ENCODE data around the gene IPO9. TPM values are rescaled to one million over a fixed set of nuclear protein-coding genes. Genes with fewer than 3 reads are reported as not detected.

IPO9 gene
- polyA plus RNA-seq, 1 donor = 29.5 TPM

DNA sequence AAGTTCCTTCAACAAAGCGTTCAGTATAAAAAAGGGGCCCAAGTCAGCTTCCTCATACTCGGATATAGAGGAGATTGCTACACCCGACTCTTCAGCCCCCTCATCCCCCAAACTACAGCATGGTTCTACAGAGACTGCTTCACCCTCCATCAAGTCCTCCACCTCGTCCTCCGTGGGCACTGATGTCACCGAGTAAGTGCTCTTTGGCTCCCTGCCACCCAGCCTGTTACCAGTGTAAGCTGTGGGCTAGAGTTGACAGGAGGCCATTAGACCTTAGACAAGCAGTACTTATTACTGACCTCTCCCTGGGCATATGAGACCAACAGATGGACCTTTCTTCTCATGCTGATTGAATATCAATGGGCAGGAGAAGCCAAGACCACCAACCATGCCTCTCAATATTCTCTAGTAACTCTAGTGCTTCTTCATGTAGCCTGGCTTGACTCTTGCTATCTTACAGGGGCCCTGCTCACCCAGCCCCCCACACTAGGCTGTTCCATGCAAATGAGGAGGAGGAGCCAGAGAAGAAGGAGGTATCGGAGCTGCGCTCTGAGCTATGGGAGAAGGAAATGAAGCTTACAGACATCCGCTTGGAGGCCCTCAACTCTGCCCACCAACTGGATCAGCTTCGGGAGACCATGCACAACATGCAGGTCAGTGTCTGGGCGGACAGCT is 20.9 kb upstream of the IPO9 start:
- no peak for DNase-seq
- Histone ChIP-seq H3K36me3 (ENCODE audit: control insufficient read depth, insufficient read depth, low read length) (peaks cover 48% of the 10 kb centered on the region), H3K9me3 (ENCODE audit: control insufficient read depth, low read depth, low read length) (no peaks in the 10 kb centered on the region), H3K4me3 (ENCODE audit: low read length) (no peak overlapping the region), H3K4me1 (ENCODE audit: control insufficient read depth, insufficient read depth, low read length) (no peaks in the 10 kb centered on the region), H3K27ac (ENCODE audit: low read length) (no peak overlapping the region), H3K27me3 (ENCODE audit: control insufficient read depth, insufficient read depth, low read length) (no peaks in the 10 kb centered on the region)
- no CpG with 5 or more reads among the region's 11 CpGs for WGBS (ENCODE audit: insufficient coverage, low lambda C conversion rate)

DNA sequence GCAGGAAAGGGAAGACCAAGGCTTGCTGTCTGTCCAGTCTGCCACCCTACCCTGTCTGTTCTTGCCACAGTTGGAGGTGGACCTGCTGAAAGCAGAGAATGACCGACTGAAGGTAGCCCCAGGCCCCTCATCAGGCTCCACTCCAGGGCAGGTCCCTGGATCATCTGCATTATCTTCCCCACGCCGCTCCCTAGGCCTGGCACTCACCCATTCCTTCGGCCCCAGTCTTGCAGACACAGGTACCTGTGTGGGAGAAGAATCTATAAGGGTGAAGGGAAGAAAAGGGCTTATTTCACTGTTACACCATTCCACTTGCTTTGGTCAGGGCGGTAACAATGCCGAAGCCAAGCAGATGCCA is 20.3 kb upstream of the IPO9 start:
- Histone ChIP-seq H3K36me3 (ENCODE audit: control insufficient read depth, insufficient read depth, low read length) (peaks cover 50% of the 10 kb centered on the region), H3K4me1 (ENCODE audit: control insufficient read depth, insufficient read depth, low read length) (no peaks in the 10 kb centered on the region), H3K9me3 (ENCODE audit: control insufficient read depth, low read depth, low read length) (no peaks in the 10 kb centered on the region), H3K27ac (ENCODE audit: low read length) (no peak overlapping the region), H3K27me3 (ENCODE audit: control insufficient read depth, insufficient read depth, low read length) (no peaks in the 10 kb centered on the region), H3K4me3 (ENCODE audit: low read length) (no peak overlapping the region)
- WGBS (ENCODE audit: insufficient coverage, low lambda C conversion rate) = no CpG with 5 or more reads among the region's 6 CpGs
- DNase-seq = no peak

DNA sequence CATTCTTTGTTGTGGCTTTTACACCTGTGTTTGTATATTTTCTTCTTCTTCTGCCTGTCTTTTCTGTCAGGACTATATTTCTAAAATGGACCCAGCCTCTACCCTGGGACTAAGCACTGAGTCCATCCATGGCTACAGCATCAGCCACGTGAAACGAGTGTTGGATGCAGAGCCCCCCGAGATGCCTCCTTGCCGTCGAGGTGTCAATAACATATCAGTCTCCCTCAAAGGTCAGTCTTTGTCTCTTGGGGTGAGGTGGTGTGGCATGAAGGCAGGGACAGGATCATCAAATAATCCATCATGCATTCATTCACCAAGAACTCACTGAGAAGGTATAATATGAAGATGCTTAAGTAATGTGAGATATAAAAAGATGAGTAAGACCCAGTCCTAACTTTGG is 19.1 kb upstream of the IPO9 start:
- no peak for DNase-seq

DNA sequence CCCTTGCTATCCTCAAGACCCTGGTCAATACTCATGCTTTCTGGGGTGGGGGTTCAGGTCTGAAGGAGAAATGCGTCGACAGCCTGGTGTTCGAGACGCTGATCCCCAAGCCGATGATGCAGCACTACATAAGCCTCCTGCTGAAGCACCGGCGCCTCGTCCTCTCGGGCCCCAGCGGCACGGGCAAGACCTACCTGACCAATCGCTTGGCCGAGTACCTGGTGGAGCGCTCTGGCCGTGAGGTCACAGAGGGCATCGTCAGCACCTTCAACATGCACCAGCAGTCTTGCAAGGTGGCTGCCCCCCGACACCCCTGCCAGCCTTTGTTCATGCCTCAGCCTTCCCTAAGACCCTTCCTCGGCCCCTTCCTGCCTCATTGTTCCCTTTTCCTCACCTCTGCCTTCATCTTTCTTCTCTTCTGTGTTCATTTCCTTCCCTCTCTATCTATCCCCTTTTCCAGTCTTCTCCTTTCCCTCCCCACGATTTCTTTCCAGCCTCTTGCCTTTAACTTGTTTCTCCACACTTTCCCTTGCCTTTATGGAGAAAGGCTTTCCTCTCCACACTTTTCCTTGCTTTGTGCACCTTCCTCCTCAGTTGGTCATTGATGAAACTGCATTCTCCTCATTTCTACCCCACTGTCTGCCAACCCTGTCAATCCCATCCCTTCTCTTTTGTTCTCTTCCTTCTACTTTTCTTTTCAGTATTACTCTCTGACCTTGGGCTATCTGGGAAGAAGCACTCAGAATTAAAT is 18.3 kb upstream of the IPO9 start:
- H3K4me1 ChIP-seq (ENCODE audit: control insufficient read depth, insufficient read depth, low read length) = no peaks in the 10 kb centered on the region
- no peak overlapping the region for H3K4me3 ChIP-seq (ENCODE audit: low read length)
- H3K9me3 ChIP-seq (ENCODE audit: control insufficient read depth, low read depth, low read length) = no peaks in the 10 kb centered on the region
- no peak overlapping the region for H3K27ac ChIP-seq (ENCODE audit: low read length)
- no peak for DNase-seq
- WGBS (ENCODE audit: insufficient coverage, low lambda C conversion rate) = 100% methylated on average over 4 of the region's 19 CpGs
- H3K27me3 ChIP-seq (ENCODE audit: control insufficient read depth, insufficient read depth, low read length) = no peaks in the 10 kb centered on the region
- H3K36me3 ChIP-seq (ENCODE audit: control insufficient read depth, insufficient read depth, low read length) = peaks cover 44% of the 10 kb centered on the region

More for the DNA sequence above, 19.1 kb upstream of the IPO9 start:
- WGBS (ENCODE audit: insufficient coverage, low lambda C conversion rate) = no CpG with 5 or more reads among the region's 5 CpGs
- H3K36me3 ChIP-seq (ENCODE audit: control insufficient read depth, insufficient read depth, low read length) = peaks cover 44% of the 10 kb centered on the region
- H3K4me3 ChIP-seq (ENCODE audit: low read length) = no peak overlapping the region
- H3K27me3 ChIP-seq (ENCODE audit: control insufficient read depth, insufficient read depth, low read length) = no peaks in the 10 kb centered on the region
- no peak overlapping the region for H3K27ac ChIP-seq (ENCODE audit: low read length)
- H3K9me3 ChIP-seq (ENCODE audit: control insufficient read depth, low read depth, low read length) = no peaks in the 10 kb centered on the region
- no peaks in the 10 kb centered on the region for H3K4me1 ChIP-seq (ENCODE audit: control insufficient read depth, insufficient read depth, low read length)

DNA sequence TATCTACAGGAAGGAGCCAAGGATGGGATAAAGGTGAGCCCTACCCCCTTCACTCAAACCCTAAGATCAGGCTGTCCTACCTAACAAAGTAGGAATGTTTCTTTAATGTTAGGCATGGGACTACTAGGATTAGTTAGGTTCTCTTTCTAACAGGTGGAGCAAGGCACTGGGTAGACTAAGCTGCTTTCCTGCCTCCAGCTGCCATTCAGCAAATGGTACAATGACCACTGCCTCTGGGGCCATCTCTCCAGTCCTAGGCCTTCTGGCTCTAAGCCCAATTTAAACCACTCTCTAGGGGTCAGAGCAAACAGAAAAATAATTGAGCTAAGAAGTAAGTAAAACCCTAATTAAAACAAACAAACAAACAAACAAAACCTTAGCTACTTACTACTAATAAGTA is 15.7 kb upstream of the IPO9 start:
- no peak overlapping the region for H3K4me3 ChIP-seq (ENCODE audit: low read length)
- H3K36me3 ChIP-seq (ENCODE audit: control insufficient read depth, insufficient read depth, low read length) = peaks cover 50% of the 10 kb centered on the region
- no peaks in the 10 kb centered on the region for H3K9me3 ChIP-seq (ENCODE audit: control insufficient read depth, low read depth, low read length)
- no peak for DNase-seq
- H3K4me1 ChIP-seq (ENCODE audit: control insufficient read depth, insufficient read depth, low read length) = no peaks in the 10 kb centered on the region
- H3K27ac ChIP-seq (ENCODE audit: low read length) = no peak overlapping the region
- H3K27me3 ChIP-seq (ENCODE audit: control insufficient read depth, insufficient read depth, low read length) = no peaks in the 10 kb centered on the region

DNA sequence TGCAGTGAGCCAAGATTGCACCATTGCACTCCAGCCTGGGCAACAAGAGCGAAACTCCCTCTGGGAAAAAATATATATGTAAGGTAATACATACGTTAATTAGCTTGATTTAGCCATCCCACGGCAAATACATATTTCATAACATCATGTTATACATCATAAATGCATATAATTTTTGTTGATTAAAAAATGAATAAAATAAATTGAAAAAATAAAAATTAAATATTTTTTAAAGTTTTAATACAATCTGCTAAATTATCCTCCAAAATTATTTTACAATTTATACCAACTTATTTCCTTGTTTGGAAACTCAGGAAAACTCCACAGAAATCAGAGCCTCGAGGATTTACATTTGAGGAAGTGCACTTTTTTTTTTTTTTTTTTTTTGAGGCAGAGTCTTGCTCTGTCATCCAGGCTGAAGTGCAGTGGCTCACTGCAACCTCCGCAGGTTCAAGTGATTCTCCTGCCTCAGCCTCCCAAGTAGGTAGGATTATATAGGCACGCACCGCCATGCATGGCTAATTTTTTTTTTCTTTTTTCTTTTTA is 12.6 kb upstream of the IPO9 start:
- peaks cover 35% of the 10 kb centered on the region for H3K36me3 ChIP-seq (ENCODE audit: control insufficient read depth, insufficient read depth, low read length)
- H3K4me3 ChIP-seq (ENCODE audit: low read length) = no peak overlapping the region
- no peak overlapping the region for H3K27ac ChIP-seq (ENCODE audit: low read length)
- no peaks in the 10 kb centered on the region for H3K4me1 ChIP-seq (ENCODE audit: control insufficient read depth, insufficient read depth, low read length)
- H3K27me3 ChIP-seq (ENCODE audit: control insufficient read depth, insufficient read depth, low read length) = no peaks in the 10 kb centered on the region
- no peak for DNase-seq
- no peaks in the 10 kb centered on the region for H3K9me3 ChIP-seq (ENCODE audit: control insufficient read depth, low read depth, low read length)
- 83% methylated on average over 2 of the region's 7 CpGs for WGBS (ENCODE audit: insufficient coverage, low lambda C conversion rate)

DNA sequence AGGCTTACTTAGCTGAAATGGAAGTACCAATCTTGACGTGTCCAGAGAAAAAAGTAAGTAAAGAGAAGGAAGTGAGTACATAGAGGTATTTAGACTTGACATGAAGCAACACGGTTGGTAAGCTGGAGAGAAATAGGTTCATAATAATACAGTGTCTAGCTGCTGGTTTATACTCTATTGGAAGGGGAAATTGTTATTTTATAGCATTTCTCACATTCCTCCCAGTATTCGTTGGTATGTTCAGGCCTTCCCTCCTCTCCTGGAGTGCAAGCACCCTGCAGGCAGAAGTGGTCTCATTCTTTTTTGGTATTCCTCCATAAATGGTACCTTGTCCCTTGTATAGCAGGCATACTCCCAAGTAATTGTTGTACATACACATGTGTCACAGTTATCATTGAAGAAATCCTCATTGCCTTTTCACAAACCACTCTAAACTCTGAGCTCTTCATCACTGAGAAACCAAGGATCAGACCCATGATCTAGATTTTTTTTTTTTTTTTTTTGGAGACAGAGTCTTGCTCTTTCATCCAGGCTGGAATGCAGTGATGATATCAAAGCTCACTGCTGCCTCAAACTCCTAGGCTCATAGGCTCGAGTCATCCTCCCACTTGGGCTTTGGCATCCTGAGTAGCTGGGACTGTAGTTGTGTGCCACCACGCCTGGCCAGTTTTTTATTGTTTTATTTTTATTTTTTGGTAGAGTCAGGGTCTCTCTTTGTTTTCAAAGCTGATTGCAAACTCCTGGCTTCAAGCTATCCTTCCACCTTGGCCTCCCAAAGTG is 9.8 kb upstream of the IPO9 start:
- no peak overlapping the region for H3K27ac ChIP-seq (ENCODE audit: low read length)
- H3K9me3 ChIP-seq (ENCODE audit: control insufficient read depth, low read depth, low read length) = no peaks in the 10 kb centered on the region
- H3K27me3 ChIP-seq (ENCODE audit: control insufficient read depth, insufficient read depth, low read length) = no peaks in the 10 kb centered on the region
- DNase-seq = no peak
- WGBS (ENCODE audit: insufficient coverage, low lambda C conversion rate) = no CpG with 5 or more reads among the region's 5 CpGs
- H3K36me3 ChIP-seq (ENCODE audit: control insufficient read depth, insufficient read depth, low read length) = peaks cover 28% of the 10 kb centered on the region
- no peaks in the 10 kb centered on the region for H3K4me1 ChIP-seq (ENCODE audit: control insufficient read depth, insufficient read depth, low read length)
- H3K4me3 ChIP-seq (ENCODE audit: low read length) = no peak overlapping the region

DNA sequence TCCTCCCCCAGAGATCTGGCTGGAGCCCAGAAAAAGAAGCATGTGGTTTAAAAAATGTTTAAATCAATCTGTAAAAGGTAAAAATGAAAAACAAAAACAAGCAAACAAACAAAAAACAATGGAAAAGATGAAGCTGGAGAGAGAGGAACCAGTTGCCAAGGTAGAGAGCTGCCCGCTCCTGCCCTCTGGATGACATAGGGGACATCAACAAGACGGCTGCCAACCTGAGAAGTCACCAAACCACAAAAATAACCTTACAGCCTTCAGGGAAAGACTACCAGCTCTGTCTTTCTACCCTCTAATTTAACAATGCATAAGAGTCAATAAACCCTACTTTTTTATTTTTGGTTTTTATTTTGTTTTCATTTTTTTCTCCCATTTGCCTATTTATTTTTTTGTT is 8.5 kb upstream of the IPO9 start:
- no peaks in the 10 kb centered on the region for H3K4me1 ChIP-seq (ENCODE audit: control insufficient read depth, insufficient read depth, low read length)
- peaks cover 28% of the 10 kb centered on the region for H3K36me3 ChIP-seq (ENCODE audit: control insufficient read depth, insufficient read depth, low read length)
- no peak overlapping the region for H3K27ac ChIP-seq (ENCODE audit: low read length)
- no peaks in the 10 kb centered on the region for H3K27me3 ChIP-seq (ENCODE audit: control insufficient read depth, insufficient read depth, low read length)
- DNase-seq = no peak
- H3K4me3 ChIP-seq (ENCODE audit: low read length) = no peak overlapping the region
- no CpG with 5 or more reads among the region's 2 CpGs for WGBS (ENCODE audit: insufficient coverage, low lambda C conversion rate)
- H3K9me3 ChIP-seq (ENCODE audit: control insufficient read depth, low read depth, low read length) = no peaks in the 10 kb centered on the region

DNA sequence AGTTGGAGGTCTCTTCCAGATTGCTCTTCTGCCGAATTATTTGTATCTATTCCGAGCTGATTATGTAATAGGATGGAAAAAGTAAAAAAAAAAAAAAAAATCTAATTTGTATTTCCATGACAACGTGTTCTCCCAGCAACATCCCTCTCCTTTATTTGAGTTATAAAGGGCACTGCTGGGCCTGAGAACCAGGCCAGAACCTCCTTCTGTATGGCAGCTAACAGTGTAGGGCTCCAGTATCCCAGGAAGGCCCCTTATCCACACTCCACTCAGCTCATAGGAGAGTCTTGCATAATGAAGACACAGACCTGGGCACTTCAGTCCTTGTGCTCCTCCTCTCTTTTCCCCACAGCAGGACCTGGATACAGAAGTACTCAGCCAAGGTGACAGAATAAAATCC is 3.7 kb upstream of the IPO9 start:
- peaks cover 4% of the 10 kb centered on the region for H3K4me1 ChIP-seq (ENCODE audit: control insufficient read depth, insufficient read depth, low read length)
- no peak for DNase-seq
- H3K36me3 ChIP-seq (ENCODE audit: control insufficient read depth, insufficient read depth, low read length) = peaks cover 13% of the 10 kb centered on the region
- H3K9me3 ChIP-seq (ENCODE audit: control insufficient read depth, low read depth, low read length) = no peaks in the 10 kb centered on the region
- H3K27ac ChIP-seq (ENCODE audit: low read length) = no peak overlapping the region
- H3K4me3 ChIP-seq (ENCODE audit: low read length) = no peak overlapping the region
- 100% methylated on average over 2 of the region's 3 CpGs for WGBS (ENCODE audit: insufficient coverage, low lambda C conversion rate)
- H3K27me3 ChIP-seq (ENCODE audit: control insufficient read depth, insufficient read depth, low read length) = no peaks in the 10 kb centered on the region

DNA sequence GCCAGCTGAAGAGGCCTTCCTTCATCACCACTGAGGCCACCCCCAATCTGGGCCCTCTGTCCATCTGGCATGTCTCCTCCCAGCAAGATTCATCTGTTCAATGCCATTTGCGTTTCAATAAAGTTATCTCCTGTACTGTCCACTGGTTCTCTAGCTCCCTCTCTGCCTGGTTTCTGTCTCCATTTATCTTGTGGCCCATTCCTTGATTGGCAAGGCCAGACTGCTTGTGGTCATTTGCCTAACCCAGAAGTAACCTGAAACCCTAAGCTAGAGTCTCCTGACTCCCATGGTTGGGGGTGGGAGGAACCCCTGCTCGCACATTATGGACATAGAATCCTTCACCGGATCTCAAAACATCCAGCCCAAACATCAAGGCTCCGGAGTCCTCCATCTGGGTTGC is 2.1 kb upstream of the IPO9 start:
- H3K4me1 ChIP-seq (ENCODE audit: control insufficient read depth, insufficient read depth, low read length) = peaks cover 11% of the 10 kb centered on the region
- DNase-seq = no peak
- H3K4me3 ChIP-seq (ENCODE audit: low read length) = no peak overlapping the region
- peaks cover 7% of the 10 kb centered on the region for H3K36me3 ChIP-seq (ENCODE audit: control insufficient read depth, insufficient read depth, low read length)
- H3K27me3 ChIP-seq (ENCODE audit: control insufficient read depth, insufficient read depth, low read length) = no peaks in the 10 kb centered on the region
- no peaks in the 10 kb centered on the region for H3K9me3 ChIP-seq (ENCODE audit: control insufficient read depth, low read depth, low read length)
- no peak overlapping the region for H3K27ac ChIP-seq (ENCODE audit: low read length)
- no CpG with 5 or more reads among the region's 4 CpGs for WGBS (ENCODE audit: insufficient coverage, low lambda C conversion rate)

All from large intestine (tissue), 3 donors.